OCI-LY7 (cell line): Measurements from ENCODE around the gene STK16. TPM values are rescaled to one million over a fixed set of nuclear protein-coding genes. Genes with fewer than 3 reads are reported as not detected.

Source experiments
- BruUV-seq: library from RNA; stranded (reverse); fragments of 400-500 nt; replicated peaks from 2 replicates; lab custom pipeline; 2021; lab: Mats Ljungman, UMichigan
- CTCF ChIA-PET: fragments of 300-600 bp; sonication (Branson Sonifier 250); formaldehyde crosslinking; loops from one replicate; lab custom pipeline; 2022; ENCODE audit warnings: antibody characterized with exemption; ENCODE audit not compliant: unreplicated experiment; lab: Charles Lee
- POLR2A ChIA-PET: fragments of 300-600 bp; sonication (Branson Sonifier 250); formaldehyde crosslinking; loops from one replicate; lab custom pipeline; 2022; ENCODE audit warnings: antibody characterized with exemption; lab: Charles Lee
- DNase-seq: peaks from one replicate; pipeline ENCODE4 v3.0.0-alpha.2; 2015; ENCODE audit warnings: low spot score
- H2AFZ ChIP-seq: fragments of 200-600 bp; sonication (generic), shearing (Covaris generic); 2 replicates; pipeline ENCODE4 v1.6.1; 2014; ENCODE audit warnings: mild to moderate bottlenecking, antibody characterized with exemption, low read length, moderate library complexity
- H3K27ac ChIP-seq: fragments of 200-600 bp; sonication (generic); 2 replicates; pipeline ENCODE4 v1.5.1; 2014; ENCODE audit warnings: mixed run types, low read depth, mild to moderate bottlenecking, moderate library complexity, low read length, inconsistent platforms; ENCODE audit not compliant: poor library complexity, severe bottlenecking
- H3K36me3 ChIP-seq: fragments of 200-600 bp; sonication (generic); 2 replicates; pipeline ENCODE4 v1.6.1; 2014; ENCODE audit warnings: mild to moderate bottlenecking, antibody characterized with exemption, low read length, moderate library complexity, mixed read lengths; ENCODE audit not compliant: insufficient read depth
- H3K4me1 ChIP-seq: fragments of 200-600 bp; sonication (generic); 2 replicates; pipeline ENCODE4 v1.5.1; 2014; ENCODE audit warnings: mild to moderate bottlenecking, low read length; ENCODE audit not compliant: insufficient read depth, poor library complexity, severe bottlenecking
- H3K4me2 ChIP-seq: fragments of 200-600 bp; sonication (generic); 2 replicates; pipeline ENCODE4 v1.6.1; 2014; ENCODE audit warnings: mild to moderate bottlenecking, low read length
- H3K4me3 ChIP-seq: fragments of 200-600 bp; sonication (generic); 2 replicates; pipeline ENCODE4 v1.5.1; 2014; ENCODE audit warnings: mild to moderate bottlenecking, low read depth, low read length; ENCODE audit not compliant: poor library complexity, severe bottlenecking
- H3K79me2 ChIP-seq: fragments of 200-600 bp; sonication (generic); 2 replicates; pipeline ENCODE4 v1.6.1; 2016; ENCODE audit warnings: low read depth, mild to moderate bottlenecking, low read length, moderate library complexity, mixed read lengths; ENCODE audit not compliant: insufficient read depth
- H3K9me2 ChIP-seq: fragments of 200-600 bp; sonication (generic); 2 replicates; pipeline ENCODE4 v1.6.1; 2016; ENCODE audit warnings: mild to moderate bottlenecking, low read length, mixed read lengths; ENCODE audit not compliant: insufficient read depth
- H3K9me3 ChIP-seq: fragments of 200-600 bp; sonication (generic); 2 replicates; pipeline ENCODE4 v1.6.1; 2014; ENCODE audit warnings: mild to moderate bottlenecking, mixed run types, low read length, mixed read lengths
- H4K20me1 ChIP-seq: fragments of 200-600 bp; sonication (generic); 2 replicates; pipeline ENCODE4 v1.6.1; 2014; ENCODE audit warnings: mild to moderate bottlenecking, antibody characterized with exemption, low read length, moderate library complexity, mixed read lengths; ENCODE audit not compliant: insufficient read depth
- CTCF ChIP-seq: fragments of 200-600 bp; sonication (generic); conservative IDR thresholded peaks from 2 replicates; pipeline ENCODE4 v1.5.1; 2014; ENCODE audit warnings: mild to moderate bottlenecking, antibody characterized with exemption, low read length, moderate library complexity, mixed read lengths
- EZH2phosphoT487 ChIP-seq: fragments of 200-600 bp; sonication (generic); IDR thresholded peaks from 2 replicates; pipeline ENCODE4 v1.6.1; 2018; ENCODE audit warnings: low read depth, borderline replicate concordance, mild to moderate bottlenecking, mixed run types, antibody characterized with exemption, low read length, moderate library complexity, mixed read lengths
- intact Hi-C: fragments of 100-400 bp; cut with micrococcal nuclease; formaldehyde crosslinking; loops from one replicate; pipeline ENCODE4 v1.10.0; 2022; ENCODE audit not compliant: unreplicated experiment
- total RNA-seq, 2 experiments: library from RNA; depleted of rRNA in 1 of 2; stranded (reverse); fragments of >200 nt in 1 of 2; shearing (Covaris generic) in 1 of 2; gene quantifications; 2 replicates each; pipeline ENCODE4 v1.2.3, GENCODE V29; 2014 to 2022

STK16 gene
- total RNA-seq, 2 experiments from 2014 or later = 23.4 to 39.5 TPM

DNA sequence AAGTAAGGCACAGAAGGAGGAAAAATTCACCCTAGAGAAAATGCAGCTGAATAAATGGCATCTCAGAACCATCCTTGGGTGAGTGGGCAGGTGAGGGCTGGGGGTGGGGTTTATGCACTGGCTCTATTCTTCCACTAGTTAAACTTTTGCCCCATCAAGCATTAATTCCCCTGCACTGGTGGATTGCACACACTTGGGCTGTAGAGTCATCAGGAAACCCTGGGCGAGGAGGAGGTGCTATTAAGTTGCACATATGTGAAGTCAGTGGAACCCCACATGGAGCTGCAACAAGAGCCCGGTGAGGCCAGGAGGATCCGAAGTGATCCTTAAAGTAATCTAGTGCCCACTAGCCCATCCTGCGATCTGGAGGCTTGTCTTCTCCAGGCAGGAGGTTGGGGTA is 27.1 kb downstream of the STK16 start:
- CTCF ChIA-PET = no interaction called here
- Histone ChIP-seq H3K27ac (no peak overlapping the region), H3K79me2 (peaks cover 6% of the 10 kb centered on the region; the same call in 1 of the 2 replicates), H2AFZ (no peak overlapping the region), H3K9me2 (no peaks in the 10 kb centered on the region), H3K4me2 (no peak overlapping the region), H3K4me1 (peaks cover 10% of the 10 kb centered on the region), H3K9me3 (no peaks in the 10 kb centered on the region), H3K4me3 (no peak overlapping the region), H3K36me3 (no peaks in the 10 kb centered on the region), H4K20me1 (no peaks in the 10 kb centered on the region)
- intact Hi-C loops = loop anchor here (10.0 kb wide), 1 partner anchor 388 kb away; the partner anchor contains the start of gene WNT10A
- BruUV-seq = no TSS peak
- POLR2A ChIA-PET = no interaction called here
- DNase-seq = no peak
- no peak for TF ChIP-seq EZH2phosphoT487
- TF ChIP-seq CTCF = no peak

DNA sequence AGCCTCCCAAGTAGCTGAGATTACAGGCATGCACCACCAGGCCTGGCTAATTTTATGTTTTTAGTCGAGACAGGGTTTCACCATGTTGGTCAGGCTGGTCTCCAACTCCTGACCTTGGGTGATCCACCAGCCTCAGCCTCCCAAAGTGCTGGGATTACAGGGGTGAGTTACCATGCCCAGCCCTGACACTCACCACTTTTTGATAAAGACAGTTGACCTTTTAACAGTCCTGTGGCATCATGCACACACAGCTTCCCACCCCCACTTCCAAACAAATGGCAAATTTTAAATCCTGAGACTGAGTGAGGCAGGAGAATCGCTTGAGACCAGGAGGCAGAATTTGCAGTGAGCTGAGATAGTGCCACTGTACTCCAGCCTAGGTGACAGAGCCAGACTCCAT is 27.7 kb downstream of the STK16 start:
- no peak overlapping the region for H3K27ac ChIP-seq
- H3K79me2 ChIP-seq = peaks cover 6% of the 10 kb centered on the region; the same call in 1 of the 2 replicates
- no peaks in the 10 kb centered on the region for H3K9me3 ChIP-seq
- H3K4me1 ChIP-seq = peaks cover 14% of the 10 kb centered on the region
- no peak overlapping the region for H3K4me2 ChIP-seq
- intact Hi-C loops = loop anchor here (10.0 kb wide), 1 partner anchor 388 kb away; the partner anchor contains the start of gene WNT10A
- H2AFZ ChIP-seq = no peak overlapping the region
- TF ChIP-seq CTCF = no peak
- TF ChIP-seq EZH2phosphoT487 = no peak
- no peaks in the 10 kb centered on the region for H3K36me3 ChIP-seq
- ChIA-PET CTCF (no interaction called here), POLR2A (interaction anchor here (0.5 to 1.3 kb wide), 2 partner anchors 8 to 25 kb away, joined by 3 read pairs; no protein-coding TSS in a partner anchor)
- H3K4me3 ChIP-seq = no peak overlapping the region
- BruUV-seq = no TSS peak
- DNase-seq = no peak
- no peaks in the 10 kb centered on the region for H4K20me1 ChIP-seq
- H3K9me2 ChIP-seq = no peaks in the 10 kb centered on the region

GRCh38 chr2:219273937-219274336 is 28.7 kb downstream of the STK16 start:
- no peaks in the 10 kb centered on the region for H3K9me3 ChIP-seq
- peaks cover 6% of the 10 kb centered on the region; the same call in 1 of the 2 replicates for H3K79me2 ChIP-seq
- H3K36me3 ChIP-seq = no peaks in the 10 kb centered on the region
- H3K27ac ChIP-seq = no peak overlapping the region
- intact Hi-C loops = loop anchor here (10.0 kb wide), 1 partner anchor 389 kb away; the partner anchor contains the start of gene WNT10A
- TF ChIP-seq CTCF (no peak), EZH2phosphoT487 (no peak)
- no peak overlapping the region for H2AFZ ChIP-seq
- no TSS peak for BruUV-seq
- H3K4me1 ChIP-seq = peaks cover 23% of the 10 kb centered on the region
- H4K20me1 ChIP-seq = no peaks in the 10 kb centered on the region
- H3K4me2 ChIP-seq = no peak overlapping the region
- no peak overlapping the region for H3K4me3 ChIP-seq
- DNase-seq = no peak
- no peaks in the 10 kb centered on the region for H3K9me2 ChIP-seq
- ChIA-PET CTCF (interaction anchor here (1.0 kb wide), 1 partner anchor 21 kb away, joined by 3 read pairs; no protein-coding TSS in a partner anchor), POLR2A (interaction anchor here (0.6 to 1.3 kb wide), 5 partner anchors 8 to 128 kb away, joined by 3 to 4 read pairs (median 3); no protein-coding TSS in a partner anchor)
